ENCODE data around the gene FARP1.

Gene FARP1

GRCh38 chr13:98429977-98430736 lies 287.3 kb downstream of the FARP1 start:
- Histone ChIP-seq H3K9me3 (ENCODE audit: control insufficient read depth, insufficient read depth, low read depth, low read length) (no peaks in the 10 kb centered on the region), H3K4me1 (ENCODE audit: control insufficient read depth, insufficient read depth, low read length) (no peaks in the 10 kb centered on the region), H3K4me3 (ENCODE audit: low read depth, low read length) (no peak overlapping the region), H3K27ac (ENCODE audit: extremely low read depth, low read depth, low read length) (no peak overlapping the region), H3K36me3 (ENCODE audit: control insufficient read depth in 2 of 2, insufficient read depth in 1 of 2, low read length in 2 of 2) (no peaks in the 10 kb centered on the region)
- TF ChIP-seq ZNF121 (tag by site-specific recombination; IDR thresholded peaks at IDR 0.05) (peak; percentile 95), ZSCAN4 (tag by site-specific recombination; IDR thresholded peaks at IDR 0.05) (no peak)
- ChIA-PET POLR2A (no interaction called here), CTCF (interaction anchor here (0.6 to 1.5 kb wide), 7 partner anchors 15 to 573 kb away, joined by 3 to 4 read pairs (median 3); no protein-coding TSS in a partner anchor)

DNA sequence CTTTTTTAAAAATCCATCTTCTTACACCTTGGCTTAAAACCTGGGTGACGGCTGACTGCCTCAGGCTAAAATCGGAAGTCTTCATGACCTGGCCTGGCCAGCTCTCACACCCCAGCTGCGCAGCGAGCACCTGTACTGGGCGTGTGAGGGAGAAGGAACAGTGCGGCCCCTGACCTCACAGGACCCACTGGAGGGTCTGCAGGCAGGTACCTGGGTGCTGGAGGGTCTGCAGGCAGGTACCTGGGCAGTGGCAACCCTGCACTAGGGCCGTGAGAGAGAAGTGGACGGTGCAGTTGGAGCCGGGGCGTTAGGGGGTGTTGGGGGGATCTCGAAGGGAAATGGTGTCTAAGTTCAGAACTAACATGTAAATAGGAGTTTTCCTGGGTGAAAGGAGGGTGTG lies 289.7 kb downstream of the FARP1 start:
- H3K4me3 ChIP-seq (ENCODE audit: low read depth, low read length) = no peak overlapping the region
- CTCF ChIA-PET = interaction anchor here (0.6 kb wide), 1 partner anchor 108 kb away, joined by 3 read pairs; no protein-coding TSS in a partner anchor
- POLR2A ChIA-PET = no interaction called here
- TF ChIP-seq ZNF341 (tag by site-specific recombination; IDR thresholded peaks at IDR 0.05; ENCODE audit: low read depth) (no peak), ZNF549 (tag by site-specific recombination; IDR thresholded peaks at IDR 0.05) (no peak), GLIS2 (tag by site-specific recombination; IDR thresholded peaks at IDR 0.05) (no peak), GLI2 (tag by site-specific recombination; IDR thresholded peaks at IDR 0.05; ENCODE audit: borderline replicate concordance, low read depth) (no peak), ZNF48 (tag by site-specific recombination; IDR thresholded peaks at IDR 0.05) (no peak), EGR2 (tag by site-specific recombination; IDR thresholded peaks at IDR 0.05; ENCODE audit: low read depth) (no peak), ZNF350 (tag by site-specific recombination; IDR thresholded peaks at IDR 0.05) (no peak), ZNF791 (tag by site-specific recombination; IDR thresholded peaks at IDR 0.05) (no peak), ZNF404 (tag by site-specific recombination; IDR thresholded peaks at IDR 0.05) (no peak), ZNF488 (tag by site-specific recombination; IDR thresholded peaks at IDR 0.05) (no peak), ZNF777 (tag by site-specific recombination; IDR thresholded peaks at IDR 0.05; ENCODE audit: borderline replicate concordance) (no peak)
- TF ChIP-seq, protein P1, sequence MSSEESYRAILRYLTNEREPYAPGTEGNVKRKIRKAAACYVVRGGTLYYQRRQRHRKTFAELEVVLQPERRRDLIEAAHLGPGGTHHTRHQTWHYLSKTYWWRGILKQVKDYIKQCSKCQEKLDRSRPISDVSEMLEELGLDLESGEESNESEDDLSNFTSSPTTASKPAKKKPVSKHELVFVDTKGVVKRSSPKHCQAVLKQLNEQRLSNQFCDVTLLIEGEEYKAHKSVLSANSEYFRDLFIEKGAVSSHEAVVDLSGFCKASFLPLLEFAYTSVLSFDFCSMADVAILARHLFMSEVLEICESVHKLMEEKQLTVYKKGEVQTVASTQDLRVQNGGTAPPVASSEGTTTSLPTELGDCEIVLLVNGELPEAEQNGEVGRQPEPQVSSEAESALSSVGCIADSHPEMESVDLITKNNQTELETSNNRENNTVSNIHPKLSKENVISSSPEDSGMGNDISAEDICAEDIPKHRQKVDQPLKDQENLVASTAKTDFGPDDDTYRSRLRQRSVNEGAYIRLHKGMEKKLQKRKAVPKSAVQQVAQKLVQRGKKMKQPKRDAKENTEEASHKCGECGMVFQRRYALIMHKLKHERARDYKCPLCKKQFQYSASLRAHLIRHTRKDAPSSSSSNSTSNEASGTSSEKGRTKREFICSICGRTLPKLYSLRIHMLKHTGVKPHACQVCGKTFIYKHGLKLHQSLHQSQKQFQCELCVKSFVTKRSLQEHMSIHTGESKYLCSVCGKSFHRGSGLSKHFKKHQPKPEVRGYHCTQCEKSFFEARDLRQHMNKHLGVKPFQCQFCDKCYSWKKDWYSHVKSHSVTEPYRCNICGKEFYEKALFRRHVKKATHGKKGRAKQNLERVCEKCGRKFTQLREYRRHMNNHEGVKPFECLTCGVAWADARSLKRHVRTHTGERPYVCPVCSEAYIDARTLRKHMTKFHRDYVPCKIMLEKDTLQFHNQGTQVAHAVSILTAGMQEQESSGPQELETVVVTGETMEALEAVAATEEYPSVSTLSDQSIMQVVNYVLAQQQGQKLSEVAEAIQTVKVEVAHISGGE (tag by site-specific recombination; conservative IDR thresholded peaks at IDR 0.05; ENCODE audit: low read depth) = no peak
- TF ChIP-seq, protein P2, sequence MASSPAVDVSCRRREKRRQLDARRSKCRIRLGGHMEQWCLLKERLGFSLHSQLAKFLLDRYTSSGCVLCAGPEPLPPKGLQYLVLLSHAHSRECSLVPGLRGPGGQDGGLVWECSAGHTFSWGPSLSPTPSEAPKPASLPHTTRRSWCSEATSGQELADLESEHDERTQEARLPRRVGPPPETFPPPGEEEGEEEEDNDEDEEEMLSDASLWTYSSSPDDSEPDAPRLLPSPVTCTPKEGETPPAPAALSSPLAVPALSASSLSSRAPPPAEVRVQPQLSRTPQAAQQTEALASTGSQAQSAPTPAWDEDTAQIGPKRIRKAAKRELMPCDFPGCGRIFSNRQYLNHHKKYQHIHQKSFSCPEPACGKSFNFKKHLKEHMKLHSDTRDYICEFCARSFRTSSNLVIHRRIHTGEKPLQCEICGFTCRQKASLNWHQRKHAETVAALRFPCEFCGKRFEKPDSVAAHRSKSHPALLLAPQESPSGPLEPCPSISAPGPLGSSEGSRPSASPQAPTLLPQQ (tag by site-specific recombination; IDR thresholded peaks at IDR 0.05) = no peak
- no peak overlapping the region for H3K27ac ChIP-seq (ENCODE audit: extremely low read depth, low read depth, low read length)
- H3K4me1 ChIP-seq (ENCODE audit: control insufficient read depth, insufficient read depth, low read length) = no peaks in the 10 kb centered on the region
- H3K9me3 ChIP-seq (ENCODE audit: control insufficient read depth, insufficient read depth, low read depth, low read length) = no peaks in the 10 kb centered on the region
- no peaks in the 10 kb centered on the region for H3K36me3 ChIP-seq (ENCODE audit: control insufficient read depth in 2 of 2, insufficient read depth in 1 of 2, low read length in 2 of 2)
